GM23248 (cell line): ENCODE results near the gene AJAP1.

Source experiments
- EZH2 ChIP-seq: fragments of 200-600 bp; sonication (generic); IDR thresholded peaks from 2 replicates; pipeline ENCODE4 v1.6.1; 2018; ENCODE audit warnings: antibody characterized with exemption, mild to moderate bottlenecking; ENCODE audit not compliant: insufficient read depth, poor library complexity, severe bottlenecking
- EZH2phosphoT487 ChIP-seq: fragments of 200-600 bp; sonication (generic); IDR thresholded peaks from 2 replicates; pipeline ENCODE4 v1.6.1; 2018; ENCODE audit warnings: antibody characterized with exemption, moderate library complexity, mild to moderate bottlenecking, low read depth; ENCODE audit not compliant: insufficient read depth

GRCh38 chr1:4696161-4696745 is 41.8 kb downstream of the AJAP1 start:
- TF ChIP-seq EZH2phosphoT487 (no peak), EZH2 (no peak)
